Measurements from ENCODE around the gene SFMBT2. TPM values are rescaled to one million over a fixed set of nuclear protein-coding genes. Genes with fewer than 3 reads are reported as not detected.

SFMBT2 gene
- total RNA-seq, 2 experiments from 2014 or later = 12.8 to 15.4 TPM

GRCh38 chr10:7298495-7298894 lies 112.3 kb downstream of the SFMBT2 start:
- POLR2A ChIA-PET = no interaction called here
- no peak for DNase-seq
- Mint-ChIP-seq H3K36me3 (peaks cover 8% of the 10 kb centered on the region), H3K4me3 (no peak overlapping the region), H3K9me3 (no peaks in the 10 kb centered on the region), H3K4me1 (ENCODE audit: low read depth) (peaks cover 30% of the 10 kb centered on the region), H3K27ac (no peak overlapping the region), H3K27me3 (no peaks in the 10 kb centered on the region)
- CTCF ChIA-PET = no interaction called here
- intact Hi-C loops (cut with micrococcal nuclease) = no loop called here

DNA sequence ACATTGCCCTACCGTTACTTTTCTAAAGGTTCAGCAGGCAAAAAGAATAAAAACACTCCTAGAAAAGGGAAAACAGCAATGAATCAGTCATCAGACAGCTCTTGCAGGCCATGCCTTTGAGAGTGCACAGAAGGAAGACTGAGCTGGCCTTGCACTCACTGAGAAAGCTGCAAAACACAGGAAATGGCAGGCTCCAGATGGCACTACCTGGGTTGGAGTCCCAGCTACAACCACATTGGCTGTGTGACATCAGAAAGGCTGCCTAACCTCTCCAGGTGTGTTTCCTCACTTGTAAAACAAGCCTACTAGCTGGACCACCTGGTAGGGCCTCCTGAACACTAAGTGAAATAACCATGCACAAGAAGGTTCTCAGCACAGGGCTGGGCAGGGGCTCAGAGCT lies 113.7 kb downstream of the SFMBT2 start:
- DNase-seq = no peak
- CTCF ChIA-PET = no interaction called here
- Mint-ChIP-seq H3K27ac (no peak overlapping the region), H3K27me3 (no peaks in the 10 kb centered on the region), H3K4me3 (no peak overlapping the region), H3K9me3 (no peaks in the 10 kb centered on the region), H3K36me3 (peaks cover 8% of the 10 kb centered on the region), H3K4me1 (ENCODE audit: low read depth) (peaks cover 29% of the 10 kb centered on the region)
- POLR2A ChIA-PET = interaction anchor here (0.6 kb wide), 1 partner anchor 98 kb away, joined by 5 read pairs; no protein-coding TSS in a partner anchor
- intact Hi-C loops (cut with micrococcal nuclease) = no loop called here

GRCh38 chr10:7296648-7297047 lies 114.2 kb downstream of the SFMBT2 start:
- POLR2A ChIA-PET = interaction anchor here (0.5 to 0.6 kb wide), 2 partner anchors 39 to 99 kb away, joined by 3 to 5 read pairs; no protein-coding TSS in a partner anchor
- peaks cover 6% of the 10 kb centered on the region for H3K36me3 Mint-ChIP-seq
- H3K27ac Mint-ChIP-seq = no peak overlapping the region
- intact Hi-C loops (cut with micrococcal nuclease) = no loop called here
- peaks cover 33% of the 10 kb centered on the region for H3K4me1 Mint-ChIP-seq (ENCODE audit: low read depth)
- no peak overlapping the region for H3K4me3 Mint-ChIP-seq
- CTCF ChIA-PET = no interaction called here
- no peaks in the 10 kb centered on the region for H3K27me3 Mint-ChIP-seq
- no peaks in the 10 kb centered on the region for H3K9me3 Mint-ChIP-seq
- no peak for DNase-seq

DNA sequence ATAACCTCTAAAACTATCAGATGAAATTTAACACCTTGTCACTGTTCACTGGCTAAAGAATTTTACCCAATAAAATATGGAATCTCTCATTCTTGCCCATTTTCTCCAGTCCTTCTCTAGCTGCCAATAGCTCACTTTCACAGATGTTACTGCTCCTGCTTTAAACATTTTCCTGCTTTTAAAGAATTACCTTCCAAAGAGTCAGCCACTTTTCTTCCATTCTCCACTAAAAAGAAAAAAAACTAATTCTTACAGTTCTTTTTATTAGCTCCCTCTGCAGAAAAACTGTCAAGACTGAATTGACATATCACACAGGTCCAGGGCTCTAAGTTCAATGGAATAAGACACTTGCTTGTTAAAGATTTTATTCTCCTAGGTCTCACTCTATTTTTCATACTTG lies 114.8 kb downstream of the SFMBT2 start:
- Mint-ChIP-seq H3K27ac (no peak overlapping the region), H3K27me3 (no peaks in the 10 kb centered on the region), H3K9me3 (no peaks in the 10 kb centered on the region), H3K4me3 (no peak overlapping the region), H3K36me3 (peaks cover 6% of the 10 kb centered on the region), H3K4me1 (ENCODE audit: low read depth) (peaks cover 39% of the 10 kb centered on the region)
- ChIA-PET CTCF (no interaction called here), POLR2A (no interaction called here)
- DNase-seq = no peak
- intact Hi-C loops (cut with micrococcal nuclease) = no loop called here

- Mint-ChIP-seq H3K9me3 (no peaks in the 10 kb centered on the region), H3K27me3 (no peaks in the 10 kb centered on the region), H3K4me1 (ENCODE audit: low read depth) (peaks cover 41% of the 10 kb centered on the region), H3K36me3 (peaks cover 6% of the 10 kb centered on the region), H3K4me3 (no peak overlapping the region), H3K27ac (no peak overlapping the region)
- ChIA-PET POLR2A (interaction anchor here (0.6 kb wide), 1 partner anchor 117 kb away, joined by 6 read pairs; no protein-coding TSS in a partner anchor), CTCF (interaction anchor here (0.6 kb wide), 1 partner anchor 86 kb away, joined by 3 read pairs; no protein-coding TSS in a partner anchor)
- intact Hi-C loops (cut with micrococcal nuclease) = no loop called here
- DNase-seq = no peak
Measured at GRCh38 chr10:7293378-7293920, 117.4 kb downstream of the SFMBT2 start.

- Mint-ChIP-seq H3K36me3 (no peaks in the 10 kb centered on the region), H3K4me1 (ENCODE audit: low read depth) (peaks cover 38% of the 10 kb centered on the region), H3K9me3 (no peaks in the 10 kb centered on the region), H3K4me3 (no peak overlapping the region), H3K27ac (no peak overlapping the region), H3K27me3 (no peaks in the 10 kb centered on the region)
- POLR2A ChIA-PET = no interaction called here
- CTCF ChIA-PET = no interaction called here
- DNase-seq = no peak
- intact Hi-C loops (cut with micrococcal nuclease) = no loop called here
Measured at GRCh38 chr10:7291487-7292270, 119.2 kb downstream of the SFMBT2 start.

DNA sequence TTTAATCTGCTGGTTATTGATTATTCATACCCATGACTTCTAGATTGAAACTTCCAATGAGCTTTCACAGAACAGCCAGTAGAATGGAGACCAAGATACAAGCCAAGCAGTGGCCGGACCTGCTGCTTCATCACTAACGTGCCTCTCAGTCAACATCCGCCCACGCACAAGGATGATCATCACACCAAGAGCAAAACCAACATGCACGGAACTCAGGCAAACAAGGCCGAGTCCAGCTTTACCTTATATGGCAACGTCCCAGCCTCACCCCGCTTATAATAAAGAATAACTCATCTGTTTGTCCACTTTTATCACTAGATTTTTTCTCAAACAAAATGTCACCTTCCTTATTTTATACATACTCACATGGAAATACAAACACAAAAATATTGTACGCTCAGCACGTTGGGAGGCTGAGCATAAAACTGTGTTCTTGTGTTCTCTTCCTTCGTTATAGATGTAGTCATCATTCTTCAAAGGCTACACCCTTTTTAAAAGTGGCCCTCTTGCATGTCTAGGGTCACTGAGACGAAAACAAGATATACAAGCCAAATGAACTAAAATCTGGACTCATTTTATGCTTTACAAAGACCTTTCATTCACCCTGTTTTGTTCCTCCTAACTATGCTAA lies 122.7 kb downstream of the SFMBT2 start:
- ChIA-PET CTCF (no interaction called here), POLR2A (interaction anchor here (0.6 kb wide), 1 partner anchor 122 kb away, joined by 3 read pairs; the partner anchor contains the start of gene SFMBT2)
- intact Hi-C loops (cut with micrococcal nuclease) = no loop called here
- peak; percentile 32 for DNase-seq
- Mint-ChIP-seq H3K4me3 (no peak overlapping the region), H3K27ac (no peak overlapping the region), H3K4me1 (ENCODE audit: low read depth) (peaks cover 41% of the 10 kb centered on the region), H3K9me3 (no peaks in the 10 kb centered on the region), H3K27me3 (no peaks in the 10 kb centered on the region), H3K36me3 (peaks cover 3% of the 10 kb centered on the region)

DNA sequence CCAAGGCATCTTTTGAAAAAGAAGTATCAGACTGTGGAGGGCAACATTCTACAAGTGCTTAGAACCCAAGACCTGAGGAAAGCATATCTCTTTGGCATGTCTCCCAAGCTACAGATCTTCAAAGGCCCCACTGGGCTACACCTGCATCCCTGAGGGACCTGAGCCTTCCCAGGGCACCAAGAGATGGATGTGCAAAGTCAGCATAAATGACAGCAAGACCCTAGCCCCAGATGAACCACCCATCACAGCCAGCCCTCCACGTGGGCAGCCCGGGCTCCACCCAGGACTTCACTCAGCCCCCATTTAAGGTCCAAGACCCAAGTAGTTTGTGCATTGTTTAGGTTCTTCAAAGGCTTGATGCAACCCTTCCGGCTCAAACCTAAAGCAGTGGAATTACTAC lies 123.5 kb downstream of the SFMBT2 start:
- no peak overlapping the region for H3K27ac Mint-ChIP-seq
- CTCF ChIA-PET = no interaction called here
- POLR2A ChIA-PET = interaction anchor here (0.6 kb wide), 1 partner anchor 123 kb away, joined by 3 read pairs; the partner anchor contains the start of gene SFMBT2

GRCh38 chr10:7285522-7286322 lies 125.1 kb downstream of the SFMBT2 start:
- H3K4me3 Mint-ChIP-seq = no peak overlapping the region
- H3K9me3 Mint-ChIP-seq = no peaks in the 10 kb centered on the region
- intact Hi-C loops (cut with micrococcal nuclease) = no loop called here
- no peak overlapping the region for H3K27ac Mint-ChIP-seq
- H3K27me3 Mint-ChIP-seq = no peaks in the 10 kb centered on the region
- POLR2A ChIA-PET = no interaction called here
- peaks cover 27% of the 10 kb centered on the region for H3K4me1 Mint-ChIP-seq (ENCODE audit: low read depth)
- DNase-seq = no peak
- CTCF ChIA-PET = no interaction called here
- H3K36me3 Mint-ChIP-seq = peaks cover 10% of the 10 kb centered on the region

More for the DNA sequence above, 123.5 kb downstream of the SFMBT2 start:
- intact Hi-C loops (cut with micrococcal nuclease) = no loop called here
- peaks cover 39% of the 10 kb centered on the region for H3K4me1 Mint-ChIP-seq (ENCODE audit: low read depth)
- H3K4me3 Mint-ChIP-seq = no peak overlapping the region
- H3K9me3 Mint-ChIP-seq = no peaks in the 10 kb centered on the region
- H3K27me3 Mint-ChIP-seq = no peaks in the 10 kb centered on the region
- DNase-seq = no peak
- peaks cover 6% of the 10 kb centered on the region for H3K36me3 Mint-ChIP-seq

GRCh38 chr10:7283246-7283645 lies 127.6 kb downstream of the SFMBT2 start:
- Mint-ChIP-seq H3K36me3 (peaks cover 10% of the 10 kb centered on the region), H3K4me3 (no peak overlapping the region), H3K27ac (no peak overlapping the region), H3K9me3 (no peaks in the 10 kb centered on the region), H3K27me3 (no peaks in the 10 kb centered on the region), H3K4me1 (ENCODE audit: low read depth) (peaks cover 23% of the 10 kb centered on the region)
- POLR2A ChIA-PET = no interaction called here
- DNase-seq = no peak
- CTCF ChIA-PET = no interaction called here
- intact Hi-C loops (cut with micrococcal nuclease) = no loop called here

DNA sequence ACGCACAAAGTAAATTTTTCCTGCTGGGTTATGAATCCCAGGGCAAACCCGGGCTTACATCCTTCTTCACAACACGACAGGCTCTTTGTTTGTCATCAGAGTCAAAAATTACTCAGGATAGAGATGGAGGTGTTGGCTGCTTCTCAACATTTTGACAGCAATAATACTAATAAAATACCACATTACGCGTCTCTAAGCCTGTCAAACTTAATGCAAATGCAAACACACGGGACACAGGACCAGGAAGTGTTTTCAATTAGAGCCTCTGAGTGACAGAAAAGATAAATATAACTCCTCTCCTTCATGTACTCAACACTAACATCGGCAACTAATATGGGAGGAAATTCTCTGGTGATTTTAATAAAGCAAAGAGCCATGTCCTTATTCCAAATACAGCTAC lies 128.4 kb downstream of the SFMBT2 start:
- POLR2A ChIA-PET = interaction anchor here (1.1 kb wide), 1 partner anchor 13 kb away, joined by 3 read pairs; no protein-coding TSS in a partner anchor
- peaks cover 19% of the 10 kb centered on the region for H3K4me1 Mint-ChIP-seq (ENCODE audit: low read depth)

DNA sequence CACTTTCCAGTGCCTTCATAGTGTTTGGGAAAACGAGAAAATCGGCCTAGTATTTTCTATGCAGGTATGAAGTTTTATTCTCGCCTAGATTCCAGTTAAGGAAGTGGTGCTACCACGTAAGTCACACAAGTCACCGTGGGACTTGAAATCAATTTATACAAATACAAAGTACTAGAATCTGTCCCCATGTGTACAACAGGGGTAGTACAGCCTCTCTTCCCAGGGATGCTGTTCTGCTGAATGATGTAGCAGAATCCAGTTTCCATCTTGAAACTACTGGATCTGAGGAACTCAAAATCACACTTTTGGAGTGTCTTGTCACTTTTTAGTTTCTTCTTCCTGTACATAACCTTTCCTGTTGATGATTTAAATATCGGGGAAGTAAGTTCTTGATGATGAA lies 129.4 kb downstream of the SFMBT2 start:
- DNase-seq = no peak
- no peaks in the 10 kb centered on the region for H3K27me3 Mint-ChIP-seq
- ChIA-PET POLR2A (interaction anchor here (1.1 kb wide), 1 partner anchor 12 kb away, joined by 3 read pairs; no protein-coding TSS in a partner anchor), CTCF (no interaction called here)
- no peaks in the 10 kb centered on the region for H3K9me3 Mint-ChIP-seq
- intact Hi-C loops (cut with micrococcal nuclease) = no loop called here
- no peak overlapping the region for H3K4me3 Mint-ChIP-seq
- H3K27ac Mint-ChIP-seq = no peak overlapping the region
- peaks cover 21% of the 10 kb centered on the region for H3K4me1 Mint-ChIP-seq (ENCODE audit: low read depth)
- H3K36me3 Mint-ChIP-seq = peaks cover 11% of the 10 kb centered on the region

More for the DNA sequence above, 128.4 kb downstream of the SFMBT2 start:
- no peak for DNase-seq
- no peaks in the 10 kb centered on the region for H3K27me3 Mint-ChIP-seq
- no peaks in the 10 kb centered on the region for H3K9me3 Mint-ChIP-seq
- CTCF ChIA-PET = no interaction called here
- intact Hi-C loops (cut with micrococcal nuclease) = no loop called here
- no peak overlapping the region for H3K27ac Mint-ChIP-seq
- no peak overlapping the region for H3K4me3 Mint-ChIP-seq
- peaks cover 10% of the 10 kb centered on the region for H3K36me3 Mint-ChIP-seq
